ENCODE data around the gene NALCN. TPM values are rescaled to one million over a fixed set of nuclear protein-coding genes. Genes with fewer than 3 reads are reported as not detected.

NALCN gene
- total RNA-seq, 2 experiments from 2014 or later: not detected

- no peaks in the 10 kb centered on the region for H3K27me3 ChIP-seq (ENCODE audit: control insufficient read depth in 1 of 2, insufficient read depth in 2 of 2, low read length in 2 of 2)
- ChIA-PET POLR2A (no interaction called here), CTCF (no interaction called here)
- H3K4me1 ChIP-seq (ENCODE audit: insufficient read depth, low read length): no peaks in the 10 kb centered on the region
- no peaks in the 10 kb centered on the region for H3K36me3 ChIP-seq (ENCODE audit: insufficient read depth, low read length)
- Mint-ChIP-seq H3K9me3 (peaks cover 7% of the 10 kb centered on the region), H3K4me3 (no peak overlapping the region), H3K27ac (no peak overlapping the region), H3K36me3 (ENCODE audit: low read depth) (no peaks in the 10 kb centered on the region), H3K4me1 (ENCODE audit: low read depth) (no peaks in the 10 kb centered on the region), H3K27me3 (peaks cover 4% of the 10 kb centered on the region)
- H3K27ac ChIP-seq (ENCODE audit: low read depth in 1 of 2, low read length in 2 of 2): no peak overlapping the region
- ATAC-seq (ENCODE audit: poor library complexity) (no peak), DNase-seq (no peak)
- H3K9me3 ChIP-seq (ENCODE audit: control insufficient read depth in 1 of 2, insufficient read depth in 1 of 2, low read length in 2 of 2): peaks cover 0 to 5% of the 10 kb centered on the region in 2 experiments
- no peak for TF ChIP-seq CTCF (IDR thresholded peaks at IDR 0.05)
- intact Hi-C loops (cut with DNase I, micrococcal nuclease): no loop called here
- H3K4me3 ChIP-seq (ENCODE audit: low read length): no peak overlapping the region
Measured at GRCh38 chr13:101209206-101209893, 207.0 kb downstream of the NALCN start.

- DNase-seq: no peak
- Mint-ChIP-seq H3K36me3 (ENCODE audit: low read depth) (no peaks in the 10 kb centered on the region), H3K27me3 (peaks cover 5% of the 10 kb centered on the region), H3K9me3 (peaks cover 3% of the 10 kb centered on the region), H3K27ac (no peak overlapping the region), H3K4me3 (no peak overlapping the region), H3K4me1 (ENCODE audit: low read depth) (no peaks in the 10 kb centered on the region)
- Histone ChIP-seq H3K27ac (ENCODE audit: low read depth in 1 of 2, low read length in 2 of 2) (no peak overlapping the region), H3K4me3 (ENCODE audit: low read length) (no peak overlapping the region), H3K4me1 (ENCODE audit: insufficient read depth, low read length) (no peaks in the 10 kb centered on the region), H3K36me3 (ENCODE audit: insufficient read depth, low read length) (no peaks in the 10 kb centered on the region), H3K9me3 (ENCODE audit: control insufficient read depth in 1 of 2, insufficient read depth in 1 of 2, low read length in 2 of 2) (peaks cover 0 to 5% of the 10 kb centered on the region in 2 experiments), H3K27me3 (ENCODE audit: control insufficient read depth in 1 of 2, insufficient read depth in 2 of 2, low read length in 2 of 2) (no peaks in the 10 kb centered on the region)
- CTCF ChIA-PET: no interaction called here
- no peak for TF ChIP-seq CTCF (IDR thresholded peaks at IDR 0.05)
- ATAC-seq (ENCODE audit: poor library complexity): no peak
- POLR2A ChIA-PET: no interaction called here
- intact Hi-C loops (cut with DNase I, micrococcal nuclease): no loop called here
Measured at GRCh38 chr13:101205408-101205807, 210.9 kb downstream of the NALCN start.

GRCh38 chr13:101204270-101205020, 211.9 kb downstream of the NALCN start:
- no peaks in the 10 kb centered on the region for H3K36me3 ChIP-seq (ENCODE audit: insufficient read depth, low read length)
- H3K9me3 Mint-ChIP-seq: peaks cover 3% of the 10 kb centered on the region
- peaks cover 5% of the 10 kb centered on the region for H3K27me3 Mint-ChIP-seq
- H3K27me3 ChIP-seq (ENCODE audit: control insufficient read depth in 1 of 2, insufficient read depth in 2 of 2, low read length in 2 of 2): no peaks in the 10 kb centered on the region
- intact Hi-C loops (cut with DNase I, micrococcal nuclease): no loop called here
- H3K4me1 ChIP-seq (ENCODE audit: insufficient read depth, low read length): no peaks in the 10 kb centered on the region
- ChIA-PET POLR2A (no interaction called here), CTCF (no interaction called here)
- H3K27ac Mint-ChIP-seq: no peak overlapping the region
- peaks cover 0 to 5% of the 10 kb centered on the region in 2 experiments for H3K9me3 ChIP-seq (ENCODE audit: control insufficient read depth in 1 of 2, insufficient read depth in 1 of 2, low read length in 2 of 2)
- ATAC-seq (ENCODE audit: poor library complexity) (no peak), DNase-seq (no peak)
- no peaks in the 10 kb centered on the region for H3K36me3 Mint-ChIP-seq (ENCODE audit: low read depth)
- TF ChIP-seq CTCF (IDR thresholded peaks at IDR 0.05): no peak
- no peak overlapping the region for H3K27ac ChIP-seq (ENCODE audit: low read depth in 1 of 2, low read length in 2 of 2)
- no peaks in the 10 kb centered on the region for H3K4me1 Mint-ChIP-seq (ENCODE audit: low read depth)
- H3K4me3 ChIP-seq (ENCODE audit: low read length): no peak overlapping the region
- H3K4me3 Mint-ChIP-seq: no peak overlapping the region
